Islet of Langerhans (tissue), 1 donor: ENCODE measurements around the gene MYO3B.

Source experiments
- FAIRE-seq: peaks from one replicate; lab custom pipeline; 2011; peaks lifted over from hg19 to GRCh38; lab: Jason Lieb, UNC

MYO3B gene, protein sequence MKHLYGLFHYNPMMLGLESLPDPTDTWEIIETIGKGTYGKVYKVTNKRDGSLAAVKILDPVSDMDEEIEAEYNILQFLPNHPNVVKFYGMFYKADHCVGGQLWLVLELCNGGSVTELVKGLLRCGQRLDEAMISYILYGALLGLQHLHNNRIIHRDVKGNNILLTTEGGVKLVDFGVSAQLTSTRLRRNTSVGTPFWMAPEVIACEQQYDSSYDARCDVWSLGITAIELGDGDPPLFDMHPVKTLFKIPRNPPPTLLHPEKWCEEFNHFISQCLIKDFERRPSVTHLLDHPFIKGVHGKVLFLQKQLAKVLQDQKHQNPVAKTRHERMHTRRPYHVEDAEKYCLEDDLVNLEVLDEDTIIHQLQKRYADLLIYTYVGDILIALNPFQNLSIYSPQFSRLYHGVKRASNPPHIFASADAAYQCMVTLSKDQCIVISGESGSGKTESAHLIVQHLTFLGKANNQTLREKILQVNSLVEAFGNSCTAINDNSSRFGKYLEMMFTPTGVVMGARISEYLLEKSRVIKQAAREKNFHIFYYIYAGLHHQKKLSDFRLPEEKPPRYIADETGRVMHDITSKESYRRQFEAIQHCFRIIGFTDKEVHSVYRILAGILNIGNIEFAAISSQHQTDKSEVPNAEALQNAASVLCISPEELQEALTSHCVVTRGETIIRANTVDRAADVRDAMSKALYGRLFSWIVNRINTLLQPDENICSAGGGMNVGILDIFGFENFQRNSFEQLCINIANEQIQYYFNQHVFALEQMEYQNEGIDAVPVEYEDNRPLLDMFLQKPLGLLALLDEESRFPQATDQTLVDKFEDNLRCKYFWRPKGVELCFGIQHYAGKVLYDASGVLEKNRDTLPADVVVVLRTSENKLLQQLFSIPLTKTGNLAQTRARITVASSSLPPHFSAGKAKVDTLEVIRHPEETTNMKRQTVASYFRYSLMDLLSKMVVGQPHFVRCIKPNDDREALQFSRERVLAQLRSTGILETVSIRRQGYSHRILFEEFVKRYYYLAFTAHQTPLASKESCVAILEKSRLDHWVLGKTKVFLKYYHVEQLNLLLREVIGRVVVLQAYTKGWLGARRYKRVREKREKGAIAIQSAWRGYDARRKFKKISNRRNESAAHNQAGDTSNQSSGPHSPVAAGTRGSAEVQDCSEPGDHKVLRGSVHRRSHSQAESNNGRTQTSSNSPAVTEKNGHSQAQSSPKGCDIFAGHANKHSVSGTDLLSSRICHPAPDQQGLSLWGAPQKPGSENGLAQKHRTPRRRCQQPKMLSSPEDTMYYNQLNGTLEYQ (N-terminal part only)

DNA sequence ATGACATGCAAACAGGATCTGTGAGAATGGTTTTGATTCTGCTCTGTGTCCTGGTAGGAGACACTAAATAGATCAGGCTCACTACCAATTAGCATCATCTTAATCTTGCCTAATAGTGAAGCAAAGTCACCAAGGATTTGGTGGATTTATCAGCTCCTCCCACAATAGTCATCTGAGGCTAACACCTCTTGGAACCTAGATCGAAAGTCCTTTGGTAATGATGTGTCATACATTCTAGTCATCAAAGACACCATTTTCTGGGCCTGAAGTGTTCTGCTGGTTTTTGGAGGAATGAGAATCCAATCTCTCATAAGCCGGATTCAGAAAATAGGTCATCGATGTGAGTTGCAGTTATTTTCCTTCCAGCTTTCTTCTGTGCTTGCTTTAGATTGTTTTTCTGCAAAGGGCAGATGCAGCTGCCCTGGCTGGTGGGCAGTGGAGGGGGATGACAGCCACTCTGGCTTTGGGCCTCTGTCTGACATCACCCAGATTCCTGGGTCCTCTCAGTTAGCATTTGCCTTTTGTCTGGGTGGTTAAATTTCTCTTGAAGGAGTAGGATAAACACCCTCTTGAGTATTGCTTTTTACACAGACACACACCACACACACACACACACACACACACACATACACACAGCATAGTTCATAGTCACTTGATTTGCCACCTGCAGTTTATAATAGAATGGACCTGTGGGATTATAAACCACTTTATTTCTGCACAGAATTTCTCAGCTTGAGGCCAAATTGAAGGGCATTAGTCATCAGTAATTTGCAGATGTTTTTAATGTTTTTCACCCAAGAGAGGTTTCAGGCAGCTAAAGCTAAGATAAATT, at the start of gene MYO3B:
TSS of gene MYO3B (plus strand) at position 198 of the 832 bp plus-strand sequence. CDS start at position 339, 141 bp downstream.
- peak; percentile 97 for FAIRE-seq

DNA sequence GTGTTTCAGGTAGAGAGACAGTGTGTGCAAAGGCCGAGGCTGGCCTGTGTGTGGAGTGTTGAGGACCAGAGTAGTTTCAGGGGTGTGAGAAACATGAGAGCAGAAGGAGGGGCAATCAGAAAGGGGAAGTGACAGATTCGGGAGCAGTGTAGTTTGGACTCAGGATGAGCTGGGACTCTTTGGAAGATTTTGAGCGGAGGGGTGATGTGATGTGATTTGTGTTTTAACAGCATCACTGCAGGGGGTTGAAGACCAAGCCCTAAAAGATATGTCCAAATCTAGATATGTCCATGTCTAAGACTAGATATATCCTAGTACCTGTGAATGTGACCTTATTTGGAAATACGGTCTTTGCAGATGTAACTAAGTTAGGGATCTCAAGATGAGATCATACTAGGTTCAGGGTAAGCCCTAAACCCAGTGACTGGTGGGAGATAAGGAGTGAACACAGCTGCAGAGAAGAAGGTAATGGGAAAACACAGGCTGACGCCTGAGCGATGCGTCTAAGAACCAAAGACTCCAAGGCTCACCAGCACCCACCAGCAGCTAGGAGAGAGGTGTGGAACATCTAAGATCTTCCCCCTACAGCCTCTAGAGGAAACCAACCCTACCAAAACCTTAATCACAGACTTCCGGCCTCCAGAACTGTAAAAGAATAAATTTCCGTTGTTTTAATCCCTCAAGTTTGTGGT, 38.5 kb upstream of the MYO3B start:
- FAIRE-seq: no peak

DNA sequence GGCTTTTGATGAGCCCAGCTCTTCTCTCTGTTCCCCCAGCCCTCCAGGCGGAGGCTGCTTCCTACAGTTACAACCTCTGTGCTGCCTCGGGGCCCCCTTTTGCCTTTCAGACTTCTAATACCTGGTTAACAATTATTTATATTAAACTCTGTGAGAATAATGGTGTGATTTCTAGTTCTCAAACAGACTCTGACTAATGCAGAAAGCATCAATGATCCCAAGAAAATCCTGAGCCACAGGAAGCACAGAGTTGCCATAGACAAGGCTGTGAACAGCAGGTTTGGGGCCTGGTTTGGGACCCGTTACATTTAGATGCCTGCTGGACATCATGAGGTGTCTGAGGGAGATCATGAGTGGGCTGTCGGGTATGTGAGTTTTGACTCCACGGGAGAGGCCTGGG, 37.4 kb upstream of the MYO3B start:
- FAIRE-seq: no peak

DNA sequence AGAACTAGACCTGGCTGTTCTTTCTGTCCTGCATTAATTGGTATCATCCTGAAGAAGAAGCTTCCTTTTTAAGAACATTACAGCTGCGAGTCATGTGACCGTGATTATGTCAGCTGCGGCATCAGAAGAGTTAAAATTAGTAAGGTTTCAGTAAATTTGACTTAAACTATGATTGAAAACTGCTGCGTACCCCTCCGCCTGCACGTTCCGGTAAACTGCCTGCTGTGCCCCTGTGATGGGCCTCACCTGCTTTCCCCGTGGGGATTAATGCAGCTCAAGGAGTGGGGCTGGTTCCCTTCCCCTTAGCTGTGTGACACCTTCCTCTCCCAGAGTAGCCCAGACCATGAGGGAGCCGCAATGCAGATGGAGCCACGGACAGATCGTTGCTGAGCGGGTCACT, 36.1 kb upstream of the MYO3B start:
- FAIRE-seq: no peak

DNA sequence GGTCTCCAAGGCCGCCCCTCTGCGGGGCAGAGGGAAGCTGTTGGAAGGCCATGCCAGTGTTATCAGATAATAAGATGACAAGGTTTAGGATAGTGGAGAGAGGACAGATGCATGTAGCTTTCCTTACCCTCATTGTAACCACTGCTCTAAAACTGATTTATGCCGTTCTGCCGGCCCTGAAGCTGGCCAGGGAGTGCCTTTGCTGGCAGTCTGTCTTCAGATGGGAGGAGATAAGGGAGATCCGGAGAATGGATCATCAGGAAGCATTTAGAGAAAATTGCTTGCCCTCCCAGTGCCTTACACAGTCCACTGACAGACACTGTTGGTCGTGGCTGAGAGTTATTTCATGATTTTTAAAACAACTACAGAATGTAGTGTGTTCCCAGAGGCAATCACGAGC, 35.4 kb upstream of the MYO3B start:
- FAIRE-seq: no peak

DNA sequence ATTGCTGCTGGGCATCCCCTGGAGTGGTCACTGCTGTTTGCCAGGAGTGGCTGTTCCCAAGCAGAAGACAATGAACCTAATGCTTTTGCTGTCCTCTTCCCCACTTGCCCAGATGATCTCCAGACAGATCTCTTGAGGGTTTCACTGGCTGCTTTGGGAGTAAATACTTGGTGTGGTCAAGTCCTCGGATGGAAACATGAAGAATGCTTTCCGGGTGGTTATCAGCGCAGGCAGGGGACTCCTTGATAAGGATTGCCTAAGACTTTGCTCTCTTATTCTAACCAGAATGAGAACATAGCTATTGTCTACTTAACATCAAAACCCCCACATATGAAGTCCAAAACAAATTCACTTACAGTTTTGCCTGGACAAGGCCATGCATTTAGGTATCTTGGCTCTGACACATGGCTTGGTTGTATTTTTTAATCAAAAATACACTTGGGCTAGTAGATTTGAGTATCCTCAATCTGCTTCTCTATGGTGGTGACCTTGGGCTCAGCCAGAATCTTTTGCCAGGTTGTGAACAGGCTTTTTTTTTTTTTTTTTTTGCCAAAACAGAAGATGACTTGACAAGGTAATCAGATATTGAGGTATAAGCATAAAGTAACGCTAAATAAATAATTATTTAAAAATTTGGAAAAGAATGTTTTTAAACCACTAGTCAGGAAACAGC, 34.8 kb upstream of the MYO3B start:
- no peak for FAIRE-seq

DNA sequence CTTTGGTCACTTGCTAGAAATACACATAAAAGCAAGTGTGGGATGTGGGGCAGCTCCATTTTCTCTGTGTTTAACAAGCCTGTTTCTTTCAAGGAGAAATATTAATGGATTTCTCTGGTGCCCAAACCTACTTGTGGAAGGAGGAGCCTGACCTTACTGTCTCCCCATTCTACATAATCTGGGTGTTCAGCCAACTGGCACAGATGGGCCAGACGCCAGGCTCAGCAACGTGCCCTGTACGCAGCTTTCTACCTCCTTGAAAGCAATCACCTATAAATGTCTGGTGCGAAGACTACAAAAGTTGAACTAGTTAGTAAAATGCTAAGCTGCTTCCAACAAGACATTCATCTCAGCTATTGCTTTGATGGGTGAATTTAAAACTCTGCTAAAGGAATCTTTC, 33.2 kb upstream of the MYO3B start:
- FAIRE-seq: no peak

DNA sequence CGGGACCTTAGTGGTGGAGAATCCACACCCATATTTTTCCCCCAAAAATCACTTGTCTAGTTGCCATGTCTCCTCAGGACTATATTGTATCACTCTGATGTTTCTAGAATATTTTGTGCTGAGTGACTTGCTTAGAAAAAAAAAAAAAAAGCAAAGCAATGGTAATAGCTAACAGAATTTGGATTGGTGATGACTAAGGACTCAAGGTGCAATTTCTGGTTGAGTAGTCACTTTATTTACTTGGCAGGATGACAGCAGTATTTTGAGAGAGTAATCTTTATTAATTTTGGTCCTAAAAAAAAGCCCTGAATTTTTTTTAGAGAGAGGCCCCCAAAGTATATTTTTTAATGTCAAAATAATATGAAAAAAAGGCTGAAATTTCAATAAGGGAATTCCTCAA, 32.8 kb upstream of the MYO3B start:
- FAIRE-seq: no peak

DNA sequence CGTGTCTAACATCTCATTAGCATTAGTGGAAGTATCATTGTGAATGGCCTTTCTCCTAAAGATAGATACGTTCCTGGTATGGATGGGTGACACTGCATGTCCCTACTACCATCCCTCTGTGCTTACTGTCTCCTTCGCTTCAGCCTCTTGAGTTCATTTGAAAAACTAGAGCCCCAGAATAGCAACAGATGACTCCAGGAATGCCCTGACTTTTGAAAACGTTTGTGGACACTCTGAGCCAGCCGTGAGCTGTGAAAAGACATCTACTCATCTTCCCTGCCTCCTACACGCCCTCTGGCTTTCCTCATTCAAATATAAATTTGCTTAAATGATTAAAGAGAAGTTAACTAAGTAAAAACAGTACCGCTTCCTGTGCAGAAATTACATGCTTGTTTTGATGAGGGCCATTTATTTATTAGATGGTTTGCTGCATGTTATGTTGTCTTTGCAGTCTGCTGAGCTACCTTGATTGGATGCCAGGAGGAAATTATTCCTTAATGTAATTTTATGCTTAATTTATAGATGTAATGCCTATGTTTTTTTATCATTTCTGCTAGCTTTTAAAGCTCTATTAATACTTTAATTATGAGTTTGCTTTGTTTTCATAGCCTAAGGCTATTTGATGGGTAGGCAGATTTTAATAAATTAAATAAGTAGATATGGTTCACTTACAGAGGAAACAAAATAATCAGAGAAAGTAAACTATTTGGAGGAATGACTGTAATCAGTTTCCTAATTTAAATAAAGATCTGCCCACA, 32.1 kb upstream of the MYO3B start:
- no peak for FAIRE-seq

DNA sequence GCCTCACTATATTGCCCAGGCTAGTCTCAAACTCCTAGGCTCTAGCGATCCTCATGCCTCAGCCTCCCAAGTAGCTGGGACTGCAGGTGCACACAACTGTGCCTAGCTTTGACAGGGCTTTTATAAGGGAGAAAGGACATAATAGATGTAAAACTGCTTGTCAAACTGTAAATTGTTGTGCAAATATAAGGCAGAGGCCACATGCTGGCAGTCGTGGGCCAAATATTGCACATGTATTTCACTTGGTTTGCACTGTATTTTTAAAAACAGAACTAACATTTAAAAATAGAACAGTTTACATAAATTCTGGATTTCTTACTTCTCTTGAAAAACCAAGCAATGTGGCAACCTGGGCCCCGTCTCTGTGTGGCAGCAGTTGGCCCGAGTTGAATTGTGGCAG, 31.2 kb upstream of the MYO3B start:
- no peak for FAIRE-seq

DNA sequence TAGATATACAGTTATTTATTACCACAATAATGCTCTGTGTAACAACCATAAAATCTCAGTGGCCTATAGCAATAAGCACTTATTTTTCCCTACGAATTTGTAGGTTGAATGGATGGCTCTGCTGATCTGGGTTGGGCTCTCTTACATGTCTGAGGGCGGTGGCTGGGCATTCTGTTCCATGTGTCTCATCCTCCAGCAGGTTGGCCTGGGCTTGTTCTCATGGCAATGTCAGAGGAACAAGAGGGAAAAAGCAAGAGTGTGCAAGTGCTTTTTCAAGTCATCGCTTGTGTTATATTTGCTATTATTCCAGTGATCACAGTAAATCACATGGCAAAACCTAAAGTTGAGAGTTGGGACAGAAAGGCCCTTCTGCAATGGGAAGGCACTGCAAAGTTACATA, 30.4 kb upstream of the MYO3B start:
- no peak for FAIRE-seq

DNA sequence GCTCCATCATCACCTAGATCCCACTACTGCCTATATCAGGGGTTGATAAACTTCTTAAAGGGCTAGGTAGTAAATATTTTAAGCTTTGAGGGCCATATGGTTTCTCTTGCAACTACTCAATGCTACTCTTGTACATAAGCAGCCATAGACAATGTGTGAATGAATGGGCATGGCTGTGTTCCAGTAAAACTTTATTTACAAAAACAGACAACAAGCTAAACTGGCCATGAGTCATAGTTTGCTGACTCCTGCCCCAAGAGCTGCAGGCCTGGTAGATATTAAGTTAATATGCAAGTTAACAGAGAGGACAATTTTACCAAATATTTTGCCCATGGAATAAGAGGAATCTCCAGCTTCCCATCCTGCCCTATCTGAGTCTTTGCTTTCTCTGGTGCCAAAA, 29.8 kb upstream of the MYO3B start:
- FAIRE-seq: no peak

DNA sequence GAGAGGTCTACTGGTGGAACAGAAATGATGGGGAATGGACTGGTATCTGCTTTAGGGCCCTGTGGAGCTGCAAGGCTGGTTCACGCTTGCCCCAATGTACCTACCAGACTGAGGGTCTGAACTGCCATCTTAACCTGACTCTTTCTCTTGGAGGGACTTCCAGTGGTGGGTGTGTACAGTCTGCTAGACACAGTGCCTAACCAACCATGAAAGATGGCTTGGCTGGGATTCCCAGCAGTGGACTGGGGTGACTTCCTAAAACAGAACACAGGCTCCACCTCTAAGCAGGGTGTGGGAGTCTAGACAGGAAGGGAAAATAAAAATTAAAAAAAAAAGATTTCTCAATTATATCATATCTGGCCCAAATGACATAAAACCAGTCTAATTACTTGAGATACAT, 25.5 kb upstream of the MYO3B start:
- FAIRE-seq: no peak

DNA sequence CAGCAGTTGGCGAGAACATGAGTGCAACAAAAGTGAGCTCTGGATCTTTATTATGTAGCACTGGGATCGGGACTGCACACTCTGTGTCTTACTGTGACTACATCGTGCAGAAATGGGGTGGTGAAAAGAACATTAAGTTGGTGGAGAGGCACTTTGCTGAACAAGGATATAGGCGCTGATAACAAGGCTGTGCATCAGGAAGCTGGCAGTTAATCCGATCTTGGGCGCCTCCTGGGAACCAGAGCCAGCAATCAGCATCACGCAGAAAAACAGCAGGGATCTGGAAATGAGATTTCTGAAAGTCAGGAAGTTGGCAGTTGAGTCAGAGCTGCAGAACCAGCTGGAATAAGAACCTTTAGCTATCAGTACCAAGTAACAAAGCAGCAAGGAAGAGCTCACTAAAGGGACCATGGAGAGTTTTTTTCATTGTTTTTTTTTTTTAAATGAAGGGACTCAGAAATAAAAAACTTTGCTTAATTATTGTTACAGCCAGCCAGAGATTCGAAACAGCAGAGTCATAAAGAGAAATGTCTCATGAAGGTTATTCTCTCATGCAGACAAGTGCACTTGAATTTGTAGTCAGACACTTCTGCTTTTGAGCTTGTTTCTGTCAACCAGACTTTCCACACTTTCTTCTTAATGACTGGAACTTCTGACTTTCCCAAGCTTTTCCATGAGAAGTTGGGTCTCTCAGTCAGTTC, 22.8 kb upstream of the MYO3B start:
- FAIRE-seq: no peak

DNA sequence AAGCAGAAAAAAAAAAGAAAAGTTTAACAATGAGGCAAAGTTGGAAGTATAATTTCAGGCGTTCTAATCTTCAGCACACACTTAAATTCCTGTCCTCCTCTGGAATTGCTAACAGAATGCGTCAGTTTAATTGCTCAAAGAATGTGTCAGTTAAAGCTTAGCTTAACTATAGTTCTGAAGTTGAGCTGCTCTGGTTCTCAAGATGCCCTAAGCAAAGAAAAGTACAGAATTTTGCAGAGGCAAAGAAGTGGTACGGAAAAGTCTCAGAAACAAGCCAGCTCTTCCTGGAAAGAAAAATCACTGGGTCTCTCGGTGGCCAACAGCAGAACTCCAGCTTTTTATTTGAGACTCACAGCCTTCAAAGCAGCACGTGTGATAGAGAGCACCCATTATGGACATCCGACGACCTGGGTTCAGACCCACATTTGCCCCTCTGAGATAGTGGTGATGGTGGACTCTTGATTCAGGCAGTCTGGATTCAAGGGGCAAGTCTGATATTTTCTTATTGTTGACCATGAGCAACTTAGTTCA, 22.2 kb upstream of the MYO3B start:
- no peak for FAIRE-seq

DNA sequence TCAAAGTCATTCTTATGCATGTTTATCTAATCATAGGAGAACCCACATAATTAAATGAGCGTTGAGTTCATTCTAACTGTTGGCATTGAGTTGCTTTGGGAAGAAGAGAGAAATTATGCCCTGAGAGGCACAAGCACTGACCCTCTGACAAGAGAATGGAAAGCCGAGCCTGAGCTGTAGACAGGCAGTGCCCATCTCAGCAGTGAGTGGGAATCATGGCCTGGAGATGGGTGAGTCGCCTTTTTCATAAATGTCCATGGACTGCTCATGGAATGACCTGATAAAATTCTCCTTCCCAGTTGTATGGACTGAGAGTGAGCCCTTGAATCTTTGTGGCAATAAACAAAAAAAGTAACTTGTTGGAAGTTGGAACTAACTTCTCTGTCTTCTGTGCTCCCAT, 21.4 kb upstream of the MYO3B start:
- FAIRE-seq: no peak

DNA sequence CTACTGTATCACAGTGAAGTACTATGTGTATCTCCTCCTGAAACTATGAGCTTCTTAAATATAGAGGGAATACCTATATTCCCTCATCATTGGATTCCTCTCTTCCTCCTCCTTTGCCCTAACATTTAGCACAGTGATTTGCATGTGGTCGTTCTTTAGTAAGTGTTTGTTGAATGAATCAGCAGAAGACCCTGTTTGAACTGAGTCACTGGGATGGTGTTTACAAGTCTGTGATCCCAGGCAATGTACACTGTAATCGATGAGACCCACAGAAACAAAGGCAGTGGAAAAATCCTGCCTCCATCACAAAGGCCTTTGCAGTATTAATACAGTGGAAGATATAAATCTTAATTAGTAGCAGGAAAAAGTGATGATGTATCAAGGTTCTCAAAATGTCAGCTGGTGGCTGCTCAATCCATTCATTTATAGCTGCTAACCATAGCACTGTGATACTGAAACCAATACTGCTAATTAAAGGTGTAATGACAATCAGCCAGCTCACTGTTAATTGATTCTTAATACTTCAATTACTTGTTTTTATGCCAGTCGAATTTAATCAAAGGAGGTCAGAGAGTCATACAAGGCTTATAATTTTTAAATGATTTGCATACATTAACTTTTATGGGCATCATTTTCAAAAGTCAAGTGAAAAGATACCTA, 20.8 kb upstream of the MYO3B start:
- no peak for FAIRE-seq

DNA sequence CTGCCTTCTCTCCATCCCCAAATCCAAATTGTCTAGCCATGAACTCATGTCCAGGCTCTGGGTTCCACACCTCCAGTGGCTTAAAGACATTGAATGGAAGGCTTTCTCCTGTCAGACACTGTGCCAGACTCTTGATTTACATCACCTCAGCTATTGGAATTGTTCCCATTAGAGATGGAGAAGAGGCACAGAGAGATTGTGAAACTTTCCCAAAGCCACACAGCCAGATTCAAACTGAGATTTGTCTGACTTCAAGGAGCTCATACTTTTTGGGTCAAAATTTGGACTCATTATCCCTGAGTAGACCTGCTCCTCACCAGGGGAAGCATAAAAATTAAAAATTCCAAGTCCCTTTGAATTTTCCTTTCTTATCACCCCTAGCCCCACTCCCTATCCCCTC, 18.9 kb upstream of the MYO3B start:
- FAIRE-seq: no peak
